ENCODE results near the gene SERAC1.

Gene SERAC1

GRCh38 chr6:158068156-158068892 is 99.7 kb downstream of the SERAC1 start:
- TF ChIP-seq CTCF (IDR thresholded peaks at IDR 0.05; ENCODE audit: extremely low read depth, insufficient read depth, missing control alignments) = no peak
- in situ Hi-C loops (cut with MboI; ENCODE audit: low pct_unique_long_range_greater_than_20kb, low sequenced_read_pairs, unreplicated experiment) = no loop called here
- no peak for DNase-seq (ENCODE audit: low spot score)

GRCh38 chr6:158067436-158068015 is 100.5 kb downstream of the SERAC1 start:
- DNase-seq (ENCODE audit: low spot score) = no peak
- in situ Hi-C loops (cut with MboI; ENCODE audit: low pct_unique_long_range_greater_than_20kb, low sequenced_read_pairs, unreplicated experiment) = no loop called here
- TF ChIP-seq CTCF (IDR thresholded peaks at IDR 0.05; ENCODE audit: extremely low read depth, insufficient read depth, missing control alignments) = no peak

- no peak for TF ChIP-seq CTCF (IDR thresholded peaks at IDR 0.05; ENCODE audit: extremely low read depth, insufficient read depth, missing control alignments)
- in situ Hi-C loops (cut with MboI; ENCODE audit: low pct_unique_long_range_greater_than_20kb, low sequenced_read_pairs, unreplicated experiment) = no loop called here
- DNase-seq (ENCODE audit: low spot score) = no peak
Measured at GRCh38 chr6:158066136-158066781, 101.8 kb downstream of the SERAC1 start.

GRCh38 chr6:158064725-158065251 is 103.3 kb downstream of the SERAC1 start:
- no peak for DNase-seq (ENCODE audit: low spot score)
- in situ Hi-C loops (cut with MboI; ENCODE audit: low pct_unique_long_range_greater_than_20kb, low sequenced_read_pairs, unreplicated experiment) = no loop called here
- no peak for TF ChIP-seq CTCF (IDR thresholded peaks at IDR 0.05; ENCODE audit: extremely low read depth, insufficient read depth, missing control alignments)

GRCh38 chr6:158063736-158064135 is 104.3 kb downstream of the SERAC1 start:
- no peak for DNase-seq (ENCODE audit: low spot score)
- in situ Hi-C loops (cut with MboI; ENCODE audit: low pct_unique_long_range_greater_than_20kb, low sequenced_read_pairs, unreplicated experiment) = no loop called here
- no peak for TF ChIP-seq CTCF (IDR thresholded peaks at IDR 0.05; ENCODE audit: extremely low read depth, insufficient read depth, missing control alignments)

GRCh38 chr6:158061709-158062461 is 106.2 kb downstream of the SERAC1 start:
- DNase-seq (ENCODE audit: low spot score) = no peak
- no peak for TF ChIP-seq CTCF (IDR thresholded peaks at IDR 0.05; ENCODE audit: extremely low read depth, insufficient read depth, missing control alignments)
- in situ Hi-C loops (cut with MboI; ENCODE audit: low pct_unique_long_range_greater_than_20kb, low sequenced_read_pairs, unreplicated experiment) = no loop called here

Data from GM13977 (cell line).